Pulmonary artery endothelial cell (primary cell): Measurements from ENCODE around the gene GXYLT1. TPM values are rescaled to one million over a fixed set of nuclear protein-coding genes. Genes with fewer than 3 reads are reported as not detected.
A peak's percentile ranks its signal among the peaks of the same experiment; 100 is the strongest.
"Not testable (repeated sequence)": the region's sequence is repeated elsewhere in the genome, so short reads cannot be mapped to it uniquely, and the experiment has no call there.

ENCODE experiments used
- DNase-seq: peaks from one replicate; pipeline ENCODE4 v3.0.0-alpha.2; 2011; ENCODE audit warnings: low read depth, low spot score
- total RNA-seq: library from RNA; depleted of rRNA; stranded (reverse); fragments of >200 nt; gene quantifications from 2 replicates; pipeline ENCODE4 v1.2.3, GENCODE V29; 2014

GXYLT1 gene
- total RNA-seq = 21.0 and 31.0 TPM in 2 replicates

GRCh38 chr12:42144408-42145196 is at the start of gene GXYLT1:
GXYLT1 (minus strand) TSS chr12:42144874; CDS start chr12:42144646, 228 bp downstream.
- peak; percentile 75 for DNase-seq

DNA sequence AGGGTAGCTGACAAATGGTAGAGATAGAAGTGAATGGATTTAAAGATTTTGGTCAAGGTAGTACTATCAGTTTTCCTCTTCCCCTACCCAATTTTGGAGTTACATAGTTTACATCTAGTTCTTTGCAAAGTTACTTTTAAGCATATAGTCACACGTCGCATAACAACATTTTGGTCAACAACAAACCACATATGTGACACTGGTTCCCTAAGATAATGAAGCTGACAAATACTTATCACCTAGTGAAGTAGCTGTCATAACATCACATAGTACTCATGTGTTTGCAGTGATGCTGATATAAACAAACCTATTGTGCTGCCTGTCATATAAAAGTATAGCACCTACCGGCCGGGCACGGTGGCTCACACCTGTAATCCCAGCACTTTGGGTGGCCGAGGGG is 48.0 kb upstream of the GXYLT1 start:
- DNase-seq = no peak

GRCh38 chr12:42192258-42192657 is 47.6 kb upstream of the GXYLT1 start:
- no peak for DNase-seq

GRCh38 chr12:42190376-42190775 is 45.7 kb upstream of the GXYLT1 start:
- DNase-seq = no peak

- not testable (repeated sequence) for DNase-seq
Observed at GRCh38 chr12:42188275-42188674, 43.6 kb upstream of the GXYLT1 start.

GRCh38 chr12:42187799-42188198 is 43.1 kb upstream of the GXYLT1 start:
- DNase-seq = no peak

DNA sequence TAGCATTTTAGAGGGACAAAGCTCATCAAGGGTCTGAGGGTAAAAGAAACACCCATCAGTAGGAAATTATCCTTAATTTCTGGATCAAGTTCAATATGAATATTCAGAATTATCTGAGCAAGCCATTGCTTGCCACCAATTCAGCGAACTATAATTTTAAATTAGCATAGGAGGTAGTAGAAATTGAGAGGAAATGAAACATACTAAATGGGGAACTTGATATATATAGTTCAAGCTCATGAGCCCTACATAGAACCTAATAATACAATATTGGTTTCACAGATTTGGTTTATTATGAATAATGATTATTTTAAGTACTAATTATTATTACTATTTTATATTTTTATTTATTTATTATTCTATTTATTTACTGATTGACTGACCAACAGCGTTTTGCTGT is 42.1 kb upstream of the GXYLT1 start:
- DNase-seq = no peak

DNA sequence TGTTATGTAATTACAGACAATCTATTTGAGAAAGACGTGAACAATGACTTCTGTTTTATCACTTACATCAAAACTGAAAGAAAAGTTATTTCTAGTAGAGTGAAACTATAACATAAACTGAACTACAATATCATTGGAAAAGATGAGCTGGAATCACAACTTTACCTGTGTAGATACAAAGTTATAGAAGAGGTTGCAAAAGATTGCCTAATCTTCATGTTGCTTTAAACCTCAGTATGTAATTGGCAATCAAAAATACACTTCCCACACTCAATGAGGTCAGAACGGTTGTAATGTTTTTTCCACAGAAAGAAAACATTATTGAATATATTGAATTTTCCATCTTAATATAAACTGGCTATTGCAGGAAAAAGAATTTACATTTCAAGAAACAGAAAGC is 37.7 kb upstream of the GXYLT1 start:
- DNase-seq = no peak

- no peak for DNase-seq
Observed at GRCh38 chr12:42180990-42181596, 36.4 kb upstream of the GXYLT1 start.

DNA sequence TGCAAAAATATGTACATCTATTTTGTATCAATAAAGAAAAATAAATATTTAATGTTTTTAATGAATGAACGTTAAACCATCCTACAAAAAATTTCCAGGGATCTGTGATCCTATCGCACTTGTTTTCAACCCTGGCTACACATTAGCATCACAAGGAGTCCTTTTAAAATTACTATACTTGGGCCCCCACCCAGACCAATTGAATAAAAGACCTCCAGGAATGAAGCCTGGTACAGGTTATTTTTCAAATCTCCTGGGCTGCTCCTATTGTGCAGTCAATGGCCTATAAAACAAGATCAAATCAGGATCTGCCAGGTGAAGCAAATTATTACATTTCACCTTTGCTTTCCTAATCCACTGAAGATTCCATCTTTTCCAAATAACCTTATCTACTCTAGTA is 33.4 kb upstream of the GXYLT1 start:
- no peak for DNase-seq

GRCh38 chr12:42174978-42175377 is 30.3 kb upstream of the GXYLT1 start:
- no peak for DNase-seq

DNA sequence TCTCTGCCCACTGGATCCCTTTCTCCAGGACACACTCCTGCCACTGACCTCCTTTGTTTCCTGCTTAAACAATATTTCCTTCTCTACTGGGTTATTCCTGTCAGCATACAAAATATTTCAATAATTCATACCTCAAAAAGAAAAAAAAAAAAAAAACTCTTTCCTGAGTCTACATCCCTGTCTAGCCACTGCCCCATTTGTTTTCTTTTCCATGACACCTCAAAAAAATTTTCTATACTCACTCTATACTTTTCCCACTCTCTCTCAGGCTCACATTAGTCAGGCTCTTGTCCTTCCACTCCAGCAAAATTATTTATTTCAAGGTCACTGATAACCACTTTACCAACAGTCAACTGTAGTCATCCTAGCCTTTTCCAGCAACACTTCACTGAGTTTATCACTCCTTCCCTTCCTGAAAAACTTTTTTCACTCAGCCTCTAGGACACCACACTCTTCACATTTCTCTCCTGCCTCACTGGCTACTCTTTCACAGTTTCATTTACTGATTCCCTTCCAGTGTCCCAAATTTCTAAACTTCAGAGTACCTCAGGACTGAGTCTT is 29.4 kb upstream of the GXYLT1 start:
- no peak for DNase-seq

- DNase-seq = no peak
Observed at GRCh38 chr12:42172441-42173210, 28.0 kb upstream of the GXYLT1 start.

DNA sequence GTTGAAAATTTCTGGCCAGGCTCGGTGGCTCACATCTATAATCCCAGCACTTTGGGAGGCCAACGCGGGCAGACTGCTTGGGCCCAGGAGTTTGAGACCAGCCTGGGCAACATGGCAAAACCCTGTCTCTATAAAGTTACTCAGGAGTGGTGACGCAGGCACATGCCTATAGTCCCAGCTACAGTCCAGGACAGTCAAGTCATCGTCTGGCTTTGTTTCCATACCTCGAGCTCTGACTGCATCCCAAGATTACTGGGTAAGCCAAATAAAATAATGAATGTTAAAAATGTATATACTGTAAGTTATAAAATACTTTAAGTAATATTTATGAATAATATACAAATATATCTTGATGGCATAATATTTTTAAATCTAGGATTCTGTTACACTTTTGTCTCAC is 23.0 kb upstream of the GXYLT1 start:
- DNase-seq = no peak

GRCh38 chr12:42166501-42166900 is 21.8 kb upstream of the GXYLT1 start:
- DNase-seq = no peak

- DNase-seq = no peak
Observed at GRCh38 chr12:42163913-42164312, 19.2 kb upstream of the GXYLT1 start.

DNA sequence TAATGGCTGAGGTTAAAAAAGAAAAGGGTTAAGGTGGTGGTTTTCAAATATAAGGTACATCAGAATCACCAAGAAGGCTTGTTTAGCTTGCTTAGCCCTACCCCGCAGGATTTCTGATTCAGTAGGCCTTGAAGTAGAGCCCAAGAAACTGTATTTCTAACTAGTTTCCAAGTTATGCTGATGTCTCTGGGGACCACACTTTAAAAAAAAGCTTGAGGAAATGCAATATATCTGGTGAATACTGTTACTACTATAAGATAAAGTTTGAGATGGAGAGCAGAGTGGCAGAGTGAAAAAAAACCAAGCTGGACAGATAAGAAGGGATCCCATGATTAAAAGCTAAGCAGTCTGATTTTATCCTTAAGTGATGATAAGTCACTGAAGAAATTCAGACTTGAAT is 18.3 kb upstream of the GXYLT1 start:
- DNase-seq = no peak

GRCh38 chr12:42162193-42162592 is 17.5 kb upstream of the GXYLT1 start:
- DNase-seq = no peak

DNA sequence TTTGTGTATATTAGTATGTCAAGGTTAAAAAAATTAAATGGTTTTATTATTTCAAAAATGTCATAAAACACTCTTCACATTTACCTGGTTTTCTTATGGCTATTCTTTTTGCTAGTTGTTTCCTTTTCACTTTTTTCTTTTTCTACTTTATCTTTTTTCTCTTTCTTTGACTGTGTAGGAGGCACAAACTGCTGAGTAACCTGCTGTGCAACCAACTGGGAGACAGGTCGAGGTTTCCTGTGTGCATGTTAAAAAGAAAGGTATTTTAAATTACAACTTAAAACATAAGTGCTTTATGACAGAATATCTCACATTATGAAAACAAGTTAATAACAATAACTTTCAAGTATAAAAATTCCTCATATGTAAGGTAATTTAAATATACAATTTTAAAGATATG is 16.9 kb upstream of the GXYLT1 start:
- no peak for DNase-seq

- no peak for DNase-seq
Observed at GRCh38 chr12:42156232-42156631, 11.6 kb upstream of the GXYLT1 start.

GRCh38 chr12:42145552-42146215 is 1.0 kb upstream of the GXYLT1 start:
- no peak for DNase-seq

GRCh38 chr12:42145197-42145549 is 499 bp upstream of the GXYLT1 start:
- DNase-seq = no peak
